ENCODE results near the gene TSKS. TPM values are rescaled to one million over a fixed set of nuclear protein-coding genes. Genes with fewer than 3 reads are reported as not detected.

Gene TSKS
- total and polyA plus RNA-seq, 4 donors: 0.23 to 0.83 (median 0.61) TPM

GRCh38 chr19:49704888-49705642, 58.0 kb downstream of the TSKS start:
- Histone ChIP-seq H3K9ac (ENCODE audit: insufficient read depth in 1 of 2, low read length in 2 of 2) (no peak overlapping the region), H3K27ac (ENCODE audit: low read depth in 1 of 2, low read length in 1 of 2) (no peak overlapping the region), H3K9me3 (ENCODE audit: control insufficient read depth in 4 of 4, insufficient read depth in 3 of 4, low read length in 3 of 4) (no peaks in the 10 kb centered on the region), H3K27me3 (ENCODE audit: control insufficient read depth in 3 of 3, insufficient read depth in 3 of 3, low read length in 2 of 3) (no peaks in the 10 kb centered on the region), H3K36me3 (ENCODE audit: control insufficient read depth in 4 of 4, insufficient read depth in 4 of 4, low read length in 4 of 4) (peaks cover 0 to 5% (median 0%) of the 10 kb centered on the region in 4 donors), H3K4me3 (no peak overlapping the region), H3K4me1 (ENCODE audit: control insufficient read depth in 5 of 5, insufficient read depth in 5 of 5, low read length in 5 of 5) (no peaks in the 10 kb centered on the region)
- ATAC-seq (ENCODE audit: insufficient read depth, low FRiP score) (no peak), DNase-seq (no peak)
- TF ChIP-seq CTCF (IDR thresholded peaks at IDR 0.05; ENCODE audit: control extremely low read depth, extremely low read depth): no peak
- WGBS, 2 donors: 88% methylated on average over 22 of the region's 22 CpGs

- Histone ChIP-seq H3K4me3 (no peak overlapping the region), H3K9ac (ENCODE audit: insufficient read depth in 1 of 2, low read length in 2 of 2) (no peak overlapping the region), H3K27ac (ENCODE audit: low read depth in 1 of 2, low read length in 1 of 2) (no peak overlapping the region), H3K4me1 (ENCODE audit: control insufficient read depth in 5 of 5, insufficient read depth in 5 of 5, low read length in 5 of 5) (no peaks in the 10 kb centered on the region), H3K27me3 (ENCODE audit: control insufficient read depth in 3 of 3, insufficient read depth in 3 of 3, low read length in 2 of 3) (no peaks in the 10 kb centered on the region), H3K9me3 (ENCODE audit: control insufficient read depth in 4 of 4, insufficient read depth in 3 of 4, low read length in 3 of 4) (no peaks in the 10 kb centered on the region), H3K36me3 (ENCODE audit: control insufficient read depth in 4 of 4, insufficient read depth in 4 of 4, low read length in 4 of 4) (peaks cover 0 to 5% (median 2%) of the 10 kb centered on the region in 4 donors)
- WGBS, 2 donors: 58 to 69% methylated on average over 37 to 40 of the region's 40 CpGs
- DNase-seq: peak in 1 of 3 donors; percentile 12
- TF ChIP-seq CTCF (IDR thresholded peaks at IDR 0.05; ENCODE audit: control extremely low read depth, extremely low read depth): no peak
- ATAC-seq (ENCODE audit: insufficient read depth, low FRiP score): no peak
These were observed 61.8 kb downstream of the TSKS start for GRCh38 chr19:49701271-49701786.

- Histone ChIP-seq H3K4me1 (ENCODE audit: control insufficient read depth in 5 of 5, insufficient read depth in 5 of 5, low read length in 5 of 5) (no peaks in the 10 kb centered on the region), H3K9me3 (ENCODE audit: control insufficient read depth in 4 of 4, insufficient read depth in 3 of 4, low read length in 3 of 4) (no peaks in the 10 kb centered on the region), H3K9ac (ENCODE audit: insufficient read depth in 1 of 2, low read length in 2 of 2) (no peak overlapping the region), H3K27me3 (ENCODE audit: control insufficient read depth in 3 of 3, insufficient read depth in 3 of 3, low read length in 2 of 3) (no peaks in the 10 kb centered on the region), H3K36me3 (ENCODE audit: control insufficient read depth in 4 of 4, insufficient read depth in 4 of 4, low read length in 4 of 4) (peaks cover 0 to 5% (median 2%) of the 10 kb centered on the region in 4 donors), H3K4me3 (no peak overlapping the region), H3K27ac (ENCODE audit: low read depth in 1 of 2, low read length in 1 of 2) (no peak overlapping the region)
- TF ChIP-seq CTCF (IDR thresholded peaks at IDR 0.05; ENCODE audit: control extremely low read depth, extremely low read depth): no peak
- DNase-seq: no peak
- WGBS, 2 donors: 68 to 84% methylated on average over 10 to 11 of the region's 11 CpGs
- ATAC-seq (ENCODE audit: insufficient read depth, low FRiP score): no peak
These were observed 62.5 kb downstream of the TSKS start for GRCh38 chr19:49700563-49700962.

Data from lung (tissue), 12 donors.